ENCODE measurements around the gene SMYD1.

SMYD1 gene

GRCh38 chr2:88055371-88056128, 12.1 kb upstream of the SMYD1 start, which contains the start of gene KRCC1:
TSS of gene KRCC1 (minus strand) at chr2:88055783. CDS start at chr2:88028563, 27,220 bp downstream.
- peak; percentile 97 for ATAC-seq
- TF ChIP-seq ZNF565 (CRISPR knock-in tag; conservative IDR thresholded peaks at IDR 0.05; ENCODE audit: low read depth) (no peak), RARB (CRISPR knock-in tag; IDR thresholded peaks at IDR 0.05) (no peak), TOX (CRISPR knock-in tag; IDR thresholded peaks at IDR 0.05; ENCODE audit: borderline replicate concordance) (no peak), ZC3H10 (CRISPR knock-in tag; IDR thresholded peaks at IDR 0.05) (no peak), ISL1 (CRISPR knock-in tag; IDR thresholded peaks at IDR 0.05) (no peak), CSRNP3 (CRISPR knock-in tag; IDR thresholded peaks at IDR 0.05) (no peak), ARNTL (CRISPR knock-in tag; IDR thresholded peaks at IDR 0.05; ENCODE audit: borderline replicate concordance, low read depth) (no peak), TCF4 (CRISPR knock-in tag; IDR thresholded peaks at IDR 0.05; ENCODE audit: borderline replicate concordance) (no peak)

- TF ChIP-seq ZNF565 (CRISPR knock-in tag; conservative IDR thresholded peaks at IDR 0.05; ENCODE audit: low read depth) (no peak), ZFP3 (CRISPR knock-in tag; IDR thresholded peaks at IDR 0.05) (0 out of 2 replicates have a peak, but pooled peaks have one; percentile 50)
- ATAC-seq = no peak
These were observed 10.2 kb upstream of the SMYD1 start for GRCh38 chr2:88057437-88057844.

GRCh38 chr2:88058191-88058590, 9.4 kb upstream of the SMYD1 start:
- no peak for TF ChIP-seq TOX (CRISPR knock-in tag; IDR thresholded peaks at IDR 0.05; ENCODE audit: borderline replicate concordance)
- TF ChIP-seq ESRRG (CRISPR knock-in tag; IDR thresholded peaks at IDR 0.05) = no peak
- TF ChIP-seq ZNF8 (CRISPR knock-in tag; IDR thresholded peaks at IDR 0.05) = no peak
- no peak for TF ChIP-seq CSRNP3 (CRISPR knock-in tag; IDR thresholded peaks at IDR 0.05)
- no peak for TF ChIP-seq CSDC2 (CRISPR knock-in tag; IDR thresholded peaks at IDR 0.05)
- no peak for TF ChIP-seq POU6F1 (CRISPR knock-in tag; IDR thresholded peaks at IDR 0.05; ENCODE audit: borderline replicate concordance, low read depth)
- no peak for TF ChIP-seq BACH2 (CRISPR knock-in tag; IDR thresholded peaks at IDR 0.05; ENCODE audit: borderline replicate concordance)
- TF ChIP-seq ISL1 (CRISPR knock-in tag; IDR thresholded peaks at IDR 0.05) = no peak

GRCh38 chr2:88059979-88060906, 7.4 kb upstream of the SMYD1 start:
- ATAC-seq = peak; percentile 59
- TF ChIP-seq SNAI2 (CRISPR knock-in tag; IDR thresholded peaks at IDR 0.05) (no peak), TSHZ2 (CRISPR knock-in tag; IDR thresholded peaks at IDR 0.05) (no peak), GLIS3 (CRISPR knock-in tag; IDR thresholded peaks at IDR 0.05) (no peak), BACH2 (CRISPR knock-in tag; IDR thresholded peaks at IDR 0.05; ENCODE audit: borderline replicate concordance) (no peak), ZFP3 (CRISPR knock-in tag; IDR thresholded peaks at IDR 0.05) (no peak), PPARA (CRISPR knock-in tag; IDR thresholded peaks at IDR 0.05; ENCODE audit: borderline replicate concordance) (no peak)

More at GRCh38 chr2:88058191-88058590, 9.4 kb upstream of the SMYD1 start:
- ATAC-seq = no peak

Measured in SK-N-SH treated with all-trans-retinoic acid at 6 μM for 48 hours (cell line).